ENCODE results near the gene DAAM1. TPM values are rescaled to one million over a fixed set of nuclear protein-coding genes. Genes with fewer than 3 reads are reported as not detected.

DAAM1 gene
- polyA plus RNA-seq, 3 donors: 3.2 to 6.3 (median 4.4) TPM

DNA sequence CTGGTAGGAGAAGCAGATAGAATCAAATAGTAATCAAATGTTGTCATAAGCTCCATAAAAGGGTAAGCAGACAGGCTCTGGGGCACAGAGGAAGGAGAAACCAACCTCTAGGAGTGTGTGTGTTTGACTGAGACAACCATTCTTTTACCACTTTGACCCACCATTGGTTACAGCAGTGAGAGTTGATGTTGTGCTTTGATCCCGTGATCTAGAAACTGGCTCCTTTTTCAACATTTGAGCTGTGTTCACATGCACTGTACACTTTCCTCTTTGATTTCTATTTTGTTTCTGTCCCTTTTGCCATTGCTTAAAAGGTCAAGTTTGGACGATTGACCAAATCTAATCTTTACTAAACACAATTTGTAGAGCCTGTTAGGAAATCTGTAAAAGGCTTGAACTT, 108.0 kb downstream of the DAAM1 start:
- Mint-ChIP-seq H3K27ac (no peak overlapping the region), H3K36me3 (peaks cover 15 to 17% of the 10 kb centered on the region in 2 donors), H3K27me3 (ENCODE audit: low read depth in 3 of 3) (peaks cover 0 to 1% (median 0%) of the 10 kb centered on the region in 3 donors), H3K9me3 (peaks cover 0 to 3% (median 0%) of the 10 kb centered on the region in 7 donors), H3K4me3 (no peak overlapping the region), H3K4me1 (peaks cover 3% of the 10 kb centered on the region)
- intact Hi-C loops (cut with micrococcal nuclease): no loop called here
- Histone ChIP-seq H3K4me3 (replicated peaks in 1 of 3; ENCODE audit: low read depth in 2 of 3, low read length in 3 of 3) (no peak overlapping the region), H3K9ac (ENCODE audit: insufficient read depth, low read length, poor library complexity, severe bottlenecking) (no peak overlapping the region), H3K4me2 (replicated peaks; ENCODE audit: extremely low read depth, low read length, poor library complexity, severe bottlenecking) (no peak overlapping the region), H3K9me3 (replicated peaks in 1 of 2; ENCODE audit: control insufficient read depth in 1 of 2, insufficient read depth in 1 of 2, low read length in 2 of 2) (no peaks in the 10 kb centered on the region), H3K27me3 (ENCODE audit: control insufficient read depth in 2 of 2, insufficient read depth in 2 of 2, low read length in 2 of 2) (no peaks in the 10 kb centered on the region), H3K27ac (ENCODE audit: low read depth in 1 of 2, low read length in 2 of 2) (no peak overlapping the region), H4K20me1 (ENCODE audit: insufficient read depth, low read length) (no peaks in the 10 kb centered on the region), H2AFZ (ENCODE audit: insufficient read depth, low read depth, low read length, poor library complexity, severe bottlenecking) (no peak overlapping the region), H3K79me2 (ENCODE audit: insufficient read depth, low read length) (no peaks in the 10 kb centered on the region), H3K4me1 (ENCODE audit: control insufficient read depth in 1 of 2, insufficient read depth in 2 of 2, low read length in 2 of 2) (peaks cover 0 to 2% of the 10 kb centered on the region in 2 donors), H3K36me3 (replicated peaks in 1 of 2; ENCODE audit: control insufficient read depth in 1 of 2, insufficient read depth in 2 of 2, low read length in 2 of 2) (peaks cover 0 to 10% of the 10 kb centered on the region in 2 donors)
- TF ChIP-seq, protein P1, sequence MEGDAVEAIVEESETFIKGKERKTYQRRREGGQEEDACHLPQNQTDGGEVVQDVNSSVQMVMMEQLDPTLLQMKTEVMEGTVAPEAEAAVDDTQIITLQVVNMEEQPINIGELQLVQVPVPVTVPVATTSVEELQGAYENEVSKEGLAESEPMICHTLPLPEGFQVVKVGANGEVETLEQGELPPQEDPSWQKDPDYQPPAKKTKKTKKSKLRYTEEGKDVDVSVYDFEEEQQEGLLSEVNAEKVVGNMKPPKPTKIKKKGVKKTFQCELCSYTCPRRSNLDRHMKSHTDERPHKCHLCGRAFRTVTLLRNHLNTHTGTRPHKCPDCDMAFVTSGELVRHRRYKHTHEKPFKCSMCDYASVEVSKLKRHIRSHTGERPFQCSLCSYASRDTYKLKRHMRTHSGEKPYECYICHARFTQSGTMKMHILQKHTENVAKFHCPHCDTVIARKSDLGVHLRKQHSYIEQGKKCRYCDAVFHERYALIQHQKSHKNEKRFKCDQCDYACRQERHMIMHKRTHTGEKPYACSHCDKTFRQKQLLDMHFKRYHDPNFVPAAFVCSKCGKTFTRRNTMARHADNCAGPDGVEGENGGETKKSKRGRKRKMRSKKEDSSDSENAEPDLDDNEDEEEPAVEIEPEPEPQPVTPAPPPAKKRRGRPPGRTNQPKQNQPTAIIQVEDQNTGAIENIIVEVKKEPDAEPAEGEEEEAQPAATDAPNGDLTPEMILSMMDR (IDR thresholded peaks at IDR 0.05): no peak
- DNase-seq: no peak
- WGBS (ENCODE audit: insufficient coverage): no CpG with 5 or more reads among the region's 2 CpGs

DNA sequence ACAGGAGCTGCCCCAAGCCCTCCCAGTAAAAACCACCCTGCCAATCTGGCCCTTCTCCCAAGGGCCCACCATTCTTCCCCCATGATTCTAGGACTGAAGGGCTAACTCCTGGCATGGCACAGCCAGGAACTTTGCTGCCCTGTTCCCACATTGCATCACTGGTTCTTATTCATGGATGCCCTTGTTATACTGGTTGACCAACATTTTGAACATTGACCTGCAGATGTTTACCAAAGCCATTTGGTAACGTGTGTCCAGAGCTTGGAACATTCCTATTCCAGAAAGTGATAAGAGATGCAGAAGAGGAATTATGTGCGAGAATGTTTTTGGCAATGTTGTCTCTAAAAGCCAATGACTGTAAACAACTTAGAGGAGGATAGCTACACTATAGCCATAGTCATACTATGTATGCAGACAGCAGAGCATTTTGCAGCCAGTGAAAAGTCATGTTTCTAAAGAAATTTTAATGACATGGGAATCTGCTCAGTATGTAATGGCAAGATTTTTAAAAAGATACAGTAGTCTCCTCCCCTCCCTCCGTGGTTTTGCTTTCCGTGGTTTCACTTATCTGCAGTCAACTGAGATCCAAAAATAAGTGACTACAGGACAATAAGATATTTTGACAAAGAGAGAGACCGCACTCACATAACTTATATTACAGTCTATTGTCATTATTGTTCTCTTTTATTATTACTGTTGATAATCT, 108.8 kb downstream of the DAAM1 start:
- Histone ChIP-seq H3K4me1 (ENCODE audit: control insufficient read depth in 1 of 2, insufficient read depth in 2 of 2, low read length in 2 of 2) (peaks cover 0 to 4% of the 10 kb centered on the region in 2 donors), H3K9me3 (replicated peaks in 1 of 2; ENCODE audit: control insufficient read depth in 1 of 2, insufficient read depth in 1 of 2, low read length in 2 of 2) (no peaks in the 10 kb centered on the region), H3K9ac (ENCODE audit: insufficient read depth, low read length, poor library complexity, severe bottlenecking) (no peak overlapping the region), H3K27ac (ENCODE audit: low read depth in 1 of 2, low read length in 2 of 2) (no peak overlapping the region), H2AFZ (ENCODE audit: insufficient read depth, low read depth, low read length, poor library complexity, severe bottlenecking) (no peak overlapping the region), H3K36me3 (replicated peaks in 1 of 2; ENCODE audit: control insufficient read depth in 1 of 2, insufficient read depth in 2 of 2, low read length in 2 of 2) (peaks cover 0 to 3% of the 10 kb centered on the region in 2 donors), H3K4me3 (replicated peaks in 1 of 3; ENCODE audit: low read depth in 2 of 3, low read length in 3 of 3) (no peak overlapping the region), H3K79me2 (ENCODE audit: insufficient read depth, low read length) (no peaks in the 10 kb centered on the region), H4K20me1 (ENCODE audit: insufficient read depth, low read length) (no peaks in the 10 kb centered on the region), H3K27me3 (ENCODE audit: control insufficient read depth in 2 of 2, insufficient read depth in 2 of 2, low read length in 2 of 2) (no peaks in the 10 kb centered on the region), H3K4me2 (replicated peaks; ENCODE audit: extremely low read depth, low read length, poor library complexity, severe bottlenecking) (no peak overlapping the region)
- Mint-ChIP-seq H3K9me3 (peaks cover 0 to 3% (median 0%) of the 10 kb centered on the region in 7 donors), H3K4me3 (no peak overlapping the region), H3K27me3 (ENCODE audit: low read depth in 3 of 3) (peaks cover 0 to 1% (median 0%) of the 10 kb centered on the region in 3 donors), H3K4me1 (peaks cover 4% of the 10 kb centered on the region), H3K36me3 (peaks cover 7 to 10% of the 10 kb centered on the region in 2 donors), H3K27ac (no peak overlapping the region)
- WGBS (ENCODE audit: insufficient coverage): 80% methylated on average over 1 of the region's 5 CpGs
- DNase-seq: no peak
- TF ChIP-seq, protein P1 (IDR thresholded peaks at IDR 0.05): no peak
- intact Hi-C loops (cut with micrococcal nuclease): no loop called here
